Fibroblast of lung (primary cell): ENCODE data around the gene TNFRSF14.

Experiments used
- CTCF ChIP-seq, 2 donors: IDR thresholded peaks in 1 of 2; conservative IDR thresholded peaks in 1 of 2; 1 replicate in 1 of 2; 2 replicates in 1 of 2; pipeline ENCODE4 v1.5.1; 2011 to 2012; ENCODE audit warnings: low read length in 2 of 2, control low read depth in 1 of 2, inconsistent platforms in 1 of 2, low read depth in 1 of 2, mild to moderate bottlenecking in 1 of 2
- EZH2 ChIP-seq: IDR thresholded peaks from 2 replicates; pipeline ENCODE4 v1.5.1; 2012; ENCODE audit warnings: low read length, control low read depth, mild to moderate bottlenecking; ENCODE audit errors: missing control alignments

DNA sequence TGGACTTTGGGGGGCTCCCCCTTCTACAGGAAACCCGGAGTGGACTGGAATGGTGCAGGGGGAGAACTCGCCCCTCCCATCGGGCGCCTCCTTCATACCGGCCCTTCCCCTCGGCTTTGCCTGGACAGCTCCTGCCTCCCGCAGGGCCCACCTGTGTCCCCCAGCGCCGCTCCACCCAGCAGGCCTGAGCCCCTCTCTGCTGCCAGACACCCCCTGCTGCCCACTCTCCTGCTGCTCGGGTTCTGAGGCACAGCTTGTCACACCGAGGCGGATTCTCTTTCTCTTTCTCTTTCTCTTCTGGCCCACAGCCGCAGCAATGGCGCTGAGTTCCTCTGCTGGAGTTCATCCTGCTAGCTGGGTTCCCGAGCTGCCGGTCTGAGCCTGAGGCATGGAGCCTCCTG is at the start of gene TNFRSF14:
- TF ChIP-seq CTCF (conservative IDR thresholded peaks at IDR 0.05 in 1 of 2, IDR thresholded peaks at IDR 0.05 in 1 of 2; ENCODE audit: low read depth in 1 of 2, low read length in 2 of 2) (peak; percentile 18), EZH2 (no peak)
